OCI-LY7 (cell line): ENCODE measurements around the gene CBFA2T2. TPM values are rescaled to one million over a fixed set of nuclear protein-coding genes. Genes with fewer than 3 reads are reported as not detected.
"Not testable (repeated sequence)": the region's sequence is repeated elsewhere in the genome, so short reads cannot be mapped to it uniquely, and the experiment has no call there.

ENCODE experiments used
- BruUV-seq: library from RNA; stranded (reverse); fragments of 400-500 nt; replicated peaks from 2 replicates; lab custom pipeline; 2021; lab: Mats Ljungman, UMichigan
- CTCF ChIA-PET: fragments of 300-600 bp; sonication (Branson Sonifier 250); formaldehyde crosslinking; loops from one replicate; lab custom pipeline; 2022; ENCODE audit warnings: antibody characterized with exemption; ENCODE audit not compliant: unreplicated experiment; lab: Charles Lee
- POLR2A ChIA-PET: fragments of 300-600 bp; sonication (Branson Sonifier 250); formaldehyde crosslinking; loops from one replicate; lab custom pipeline; 2022; ENCODE audit warnings: antibody characterized with exemption; lab: Charles Lee
- DNase-seq: peaks from one replicate; pipeline ENCODE4 v3.0.0-alpha.2; 2015; ENCODE audit warnings: low spot score
- H2AFZ ChIP-seq: fragments of 200-600 bp; sonication (generic), shearing (Covaris generic); 2 replicates; pipeline ENCODE4 v1.6.1; 2014; ENCODE audit warnings: mild to moderate bottlenecking, antibody characterized with exemption, low read length, moderate library complexity
- H3K27ac ChIP-seq: fragments of 200-600 bp; sonication (generic); 2 replicates; pipeline ENCODE4 v1.5.1; 2014; ENCODE audit warnings: mixed run types, low read depth, mild to moderate bottlenecking, moderate library complexity, low read length, inconsistent platforms; ENCODE audit not compliant: poor library complexity, severe bottlenecking
- H3K36me3 ChIP-seq: fragments of 200-600 bp; sonication (generic); 2 replicates; pipeline ENCODE4 v1.6.1; 2014; ENCODE audit warnings: mild to moderate bottlenecking, antibody characterized with exemption, low read length, moderate library complexity, mixed read lengths; ENCODE audit not compliant: insufficient read depth
- H3K4me1 ChIP-seq: fragments of 200-600 bp; sonication (generic); 2 replicates; pipeline ENCODE4 v1.5.1; 2014; ENCODE audit warnings: mild to moderate bottlenecking, low read length; ENCODE audit not compliant: insufficient read depth, poor library complexity, severe bottlenecking
- H3K4me2 ChIP-seq: fragments of 200-600 bp; sonication (generic); 2 replicates; pipeline ENCODE4 v1.6.1; 2014; ENCODE audit warnings: mild to moderate bottlenecking, low read length
- H3K4me3 ChIP-seq: fragments of 200-600 bp; sonication (generic); 2 replicates; pipeline ENCODE4 v1.5.1; 2014; ENCODE audit warnings: mild to moderate bottlenecking, low read depth, low read length; ENCODE audit not compliant: poor library complexity, severe bottlenecking
- H3K79me2 ChIP-seq: fragments of 200-600 bp; sonication (generic); 2 replicates; pipeline ENCODE4 v1.6.1; 2016; ENCODE audit warnings: low read depth, mild to moderate bottlenecking, low read length, moderate library complexity, mixed read lengths; ENCODE audit not compliant: insufficient read depth
- H3K9me2 ChIP-seq: fragments of 200-600 bp; sonication (generic); 2 replicates; pipeline ENCODE4 v1.6.1; 2016; ENCODE audit warnings: mild to moderate bottlenecking, low read length, mixed read lengths; ENCODE audit not compliant: insufficient read depth
- H3K9me3 ChIP-seq: fragments of 200-600 bp; sonication (generic); 2 replicates; pipeline ENCODE4 v1.6.1; 2014; ENCODE audit warnings: mild to moderate bottlenecking, mixed run types, low read length, mixed read lengths
- H4K20me1 ChIP-seq: fragments of 200-600 bp; sonication (generic); 2 replicates; pipeline ENCODE4 v1.6.1; 2014; ENCODE audit warnings: mild to moderate bottlenecking, antibody characterized with exemption, low read length, moderate library complexity, mixed read lengths; ENCODE audit not compliant: insufficient read depth
- EZH2phosphoT487 ChIP-seq: fragments of 200-600 bp; sonication (generic); IDR thresholded peaks from 2 replicates; pipeline ENCODE4 v1.6.1; 2018; ENCODE audit warnings: low read depth, borderline replicate concordance, mild to moderate bottlenecking, mixed run types, antibody characterized with exemption, low read length, moderate library complexity, mixed read lengths
- intact Hi-C: fragments of 100-400 bp; cut with micrococcal nuclease; formaldehyde crosslinking; loops from one replicate; pipeline ENCODE4 v1.10.0; 2022; ENCODE audit not compliant: unreplicated experiment
- total RNA-seq, 2 experiments: library from RNA; depleted of rRNA in 1 of 2; stranded (reverse); fragments of >200 nt in 1 of 2; shearing (Covaris generic) in 1 of 2; gene quantifications; 2 replicates each; pipeline ENCODE4 v1.2.3, GENCODE V29; 2014 to 2022
- TF ChIP-seq, protein P1 (sequence below): fragments of 200-600 bp; sonication (generic); conservative IDR thresholded peaks from 2 replicates; pipeline ENCODE4 v1.5.1; 2014; ENCODE audit warnings: mild to moderate bottlenecking, antibody characterized with exemption, low read length, moderate library complexity, mixed read lengths

CBFA2T2 gene
- total RNA-seq, 2 experiments from 2014 or later: 20.7 to 32.9 TPM

DNA sequence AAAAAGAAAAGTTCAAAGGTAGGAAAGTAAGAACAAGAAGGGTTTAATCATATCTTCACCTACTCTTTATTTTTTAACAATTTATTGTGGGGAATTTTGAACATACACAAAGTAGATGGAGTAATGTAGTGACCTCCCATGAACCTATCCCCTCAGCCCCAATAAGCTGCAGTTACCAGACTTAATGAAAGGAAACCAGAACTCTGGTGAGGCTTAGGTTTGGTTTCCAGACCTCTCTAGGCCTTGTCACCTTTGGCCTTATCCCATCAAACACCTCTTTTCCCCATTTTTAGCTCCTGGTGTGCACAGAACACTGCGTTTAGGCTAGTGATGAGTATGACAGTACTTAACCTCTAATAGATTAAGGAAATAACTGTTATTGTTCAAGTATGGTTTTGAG, 42.0 kb downstream of the CBFA2T2 start:
- no peaks in the 10 kb centered on the region for H4K20me1 ChIP-seq
- DNase-seq: no peak
- H3K27ac ChIP-seq: no peak overlapping the region
- ChIA-PET POLR2A (interaction anchor here (0.5 to 2.1 kb wide), 3 partner anchors 10 to 101 kb away, joined by 4 to 11 read pairs (median 4); no protein-coding TSS in a partner anchor), CTCF (no interaction called here)
- no peak overlapping the region for H3K4me2 ChIP-seq
- H3K4me1 ChIP-seq: peaks cover 17% of the 10 kb centered on the region
- no peak for TF ChIP-seq EZH2phosphoT487
- TF ChIP-seq, protein P1, sequence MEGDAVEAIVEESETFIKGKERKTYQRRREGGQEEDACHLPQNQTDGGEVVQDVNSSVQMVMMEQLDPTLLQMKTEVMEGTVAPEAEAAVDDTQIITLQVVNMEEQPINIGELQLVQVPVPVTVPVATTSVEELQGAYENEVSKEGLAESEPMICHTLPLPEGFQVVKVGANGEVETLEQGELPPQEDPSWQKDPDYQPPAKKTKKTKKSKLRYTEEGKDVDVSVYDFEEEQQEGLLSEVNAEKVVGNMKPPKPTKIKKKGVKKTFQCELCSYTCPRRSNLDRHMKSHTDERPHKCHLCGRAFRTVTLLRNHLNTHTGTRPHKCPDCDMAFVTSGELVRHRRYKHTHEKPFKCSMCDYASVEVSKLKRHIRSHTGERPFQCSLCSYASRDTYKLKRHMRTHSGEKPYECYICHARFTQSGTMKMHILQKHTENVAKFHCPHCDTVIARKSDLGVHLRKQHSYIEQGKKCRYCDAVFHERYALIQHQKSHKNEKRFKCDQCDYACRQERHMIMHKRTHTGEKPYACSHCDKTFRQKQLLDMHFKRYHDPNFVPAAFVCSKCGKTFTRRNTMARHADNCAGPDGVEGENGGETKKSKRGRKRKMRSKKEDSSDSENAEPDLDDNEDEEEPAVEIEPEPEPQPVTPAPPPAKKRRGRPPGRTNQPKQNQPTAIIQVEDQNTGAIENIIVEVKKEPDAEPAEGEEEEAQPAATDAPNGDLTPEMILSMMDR: no peak
- no peak overlapping the region for H3K4me3 ChIP-seq
- no peaks in the 10 kb centered on the region for H3K9me2 ChIP-seq
- peaks cover 15% of the 10 kb centered on the region for H3K36me3 ChIP-seq
- H3K79me2 ChIP-seq: peaks cover 12% of the 10 kb centered on the region; the same call in 1 of the 2 replicates
- intact Hi-C loops: no loop called here
- no peaks in the 10 kb centered on the region for H3K9me3 ChIP-seq
- H2AFZ ChIP-seq: no peak overlapping the region
- BruUV-seq: no TSS peak

DNA sequence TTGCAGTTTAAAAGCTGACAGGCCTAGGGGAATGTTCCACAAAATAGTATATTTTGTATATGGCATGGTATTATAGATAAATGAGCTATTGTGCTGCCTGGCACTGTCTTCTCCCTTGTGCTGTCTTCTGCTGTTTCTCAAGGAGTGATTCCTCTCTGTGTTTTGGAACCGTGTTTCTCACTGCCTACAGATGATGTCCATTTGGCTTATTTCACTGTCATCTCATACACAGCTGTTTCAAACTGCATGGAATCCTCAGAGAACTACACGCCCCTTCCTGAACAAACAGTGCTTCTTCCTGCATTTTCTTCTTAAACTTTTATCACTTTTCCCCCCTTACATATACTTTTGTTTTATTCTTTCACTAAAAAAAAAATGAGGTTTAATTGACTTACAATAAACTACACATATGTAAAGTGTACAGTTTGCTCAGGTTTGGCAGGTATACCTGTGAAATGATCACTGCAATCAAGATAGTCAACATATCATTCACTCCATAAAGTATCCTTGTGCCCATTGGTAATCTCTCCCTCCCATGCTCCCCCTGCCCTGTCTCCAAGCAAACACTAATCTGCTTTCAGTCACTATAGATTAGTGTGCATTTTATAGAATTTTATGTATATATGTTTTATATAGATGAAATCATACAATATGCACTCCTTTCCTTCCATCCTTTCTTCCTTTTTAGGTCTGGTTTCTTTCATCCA, 43.0 kb downstream of the CBFA2T2 start:
- POLR2A ChIA-PET: no interaction called here
- no peak overlapping the region for H3K4me2 ChIP-seq
- TF ChIP-seq EZH2phosphoT487: no peak
- TF ChIP-seq, protein P1: no peak
- BruUV-seq: no TSS peak
- no peaks in the 10 kb centered on the region for H3K9me2 ChIP-seq
- H3K4me3 ChIP-seq: no peak overlapping the region
- H3K79me2 ChIP-seq: peaks cover 16% of the 10 kb centered on the region; the same call in 1 of the 2 replicates
- peaks cover 17% of the 10 kb centered on the region for H3K4me1 ChIP-seq
- no peaks in the 10 kb centered on the region for H4K20me1 ChIP-seq
- 0 out of 2 replicates have a peak, but pooled peaks cover 4% of the 10 kb centered on the region for H3K9me3 ChIP-seq
- intact Hi-C loops: no loop called here
- no peak overlapping the region for H2AFZ ChIP-seq
- no peak for DNase-seq
- H3K36me3 ChIP-seq: peaks cover 19% of the 10 kb centered on the region
- H3K27ac ChIP-seq: no peak overlapping the region
- CTCF ChIA-PET: no interaction called here

- H3K9me3 ChIP-seq, POLR2A ChIA-PET, H3K4me3 ChIP-seq, DNase-seq, H3K4me2 ChIP-seq, H2AFZ ChIP-seq, H4K20me1 ChIP-seq, intact Hi-C loops, H3K27ac ChIP-seq, BruUV-seq, H3K9me2 ChIP-seq, CTCF ChIA-PET: not testable (repeated sequence)
- peaks cover 43% of the 10 kb centered on the region for H3K4me1 ChIP-seq
- 0 out of 2 replicates have a peak, but pooled peaks cover 10% of the 10 kb centered on the region for H3K36me3 ChIP-seq
- H3K79me2 ChIP-seq: peaks cover 33% of the 10 kb centered on the region; the same call in 1 of the 2 replicates
Observed at GRCh38 chr20:33535717-33536116, 45.8 kb downstream of the CBFA2T2 start.
